Skeletal muscle cell (primary cell): ENCODE data around the gene MSI2.
A peak's percentile ranks its signal among the peaks of the same experiment; 100 is the strongest.

Experiments
- DNase-seq: peaks from one replicate; pipeline ENCODE4 v3.0.0-alpha.2; 2010; ENCODE audit warnings: low read depth
- H3K4me3 ChIP-seq: 2 replicates; pipeline ENCODE4 v1.5.1; 2011; ENCODE audit warnings: low read depth, mild to moderate bottlenecking, control low read depth, low read length, moderate library complexity

MSI2 gene

DNA sequence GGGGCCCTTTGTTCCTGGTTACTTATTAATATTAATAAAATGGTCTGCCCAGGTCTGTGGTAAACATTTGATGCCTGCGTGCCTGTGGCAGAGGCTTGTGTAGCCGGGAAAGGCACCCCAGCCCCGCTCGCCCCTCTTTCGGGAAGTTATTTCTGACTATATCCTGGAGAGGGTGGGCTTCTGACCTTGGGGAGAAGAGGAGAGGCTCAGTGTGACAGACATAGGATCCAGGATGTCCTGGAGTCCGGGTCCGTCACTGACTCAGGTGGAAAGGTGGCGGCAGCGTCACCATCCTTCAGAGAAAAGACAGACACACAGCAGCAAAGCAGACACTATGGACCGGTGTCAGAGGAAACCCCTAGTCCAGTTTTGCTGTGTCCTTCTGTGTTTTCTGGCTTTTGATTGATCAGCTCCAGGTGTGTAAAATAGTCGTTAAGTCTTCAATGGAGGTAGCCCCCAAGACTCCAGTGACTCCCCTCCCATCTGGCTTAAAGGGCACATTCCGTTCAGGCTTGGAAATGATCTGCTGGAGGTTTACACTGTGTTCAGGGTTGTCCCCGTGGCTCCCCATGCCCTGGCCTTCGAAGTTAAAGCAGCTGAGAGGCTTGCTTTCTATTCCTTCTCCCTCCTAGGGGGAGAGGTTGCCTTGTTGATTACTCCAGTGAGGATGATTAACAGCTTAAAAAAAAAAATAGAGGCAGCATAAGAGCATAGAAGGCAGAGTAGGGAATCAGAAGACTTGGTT, 407.2 kb downstream of the MSI2 start:
- H3K4me3 ChIP-seq = no peak overlapping the region
- DNase-seq = no peak

DNA sequence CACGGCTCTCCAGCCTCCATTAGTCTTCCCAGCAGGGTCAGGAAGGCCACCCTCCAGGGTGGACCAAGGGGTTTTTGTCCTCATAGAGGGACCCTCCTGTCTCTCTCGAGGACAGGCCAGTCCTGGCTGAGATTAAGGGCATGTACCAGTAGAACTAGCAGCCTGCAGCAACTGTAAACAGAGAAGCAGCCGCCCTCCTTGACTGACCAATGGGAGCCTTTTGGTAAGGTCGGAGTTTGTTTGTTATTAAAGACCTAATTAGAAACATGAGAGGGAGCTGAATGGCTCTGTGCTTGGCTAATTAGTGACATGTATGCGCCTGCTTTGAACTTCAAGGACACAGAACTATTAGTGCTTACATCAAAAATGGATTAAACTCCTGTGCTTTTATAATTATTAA, 408.8 kb downstream of the MSI2 start:
- no peak overlapping the region for H3K4me3 ChIP-seq
- no peak for DNase-seq

DNA sequence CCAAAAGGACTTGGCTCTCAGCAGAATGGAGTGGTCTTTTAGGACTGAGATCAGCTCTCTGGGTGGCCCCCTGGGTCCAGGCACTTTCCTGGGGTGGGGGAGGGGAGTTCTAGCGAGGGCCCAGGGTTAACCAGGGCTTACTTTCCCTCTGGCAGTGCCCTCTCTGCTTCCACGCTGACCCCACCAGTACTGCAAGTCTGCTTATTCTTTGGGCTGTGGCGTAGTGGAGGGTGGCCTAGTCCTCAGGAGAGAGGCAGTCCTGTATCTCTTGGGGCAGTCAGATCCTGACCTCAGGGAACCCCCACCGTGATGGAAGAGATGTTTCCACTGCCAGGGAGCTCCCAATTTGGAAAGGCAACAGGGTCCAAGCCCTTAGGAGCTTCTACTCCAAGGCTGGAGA, 409.4 kb downstream of the MSI2 start:
- no peak overlapping the region for H3K4me3 ChIP-seq
- no peak for DNase-seq

DNA sequence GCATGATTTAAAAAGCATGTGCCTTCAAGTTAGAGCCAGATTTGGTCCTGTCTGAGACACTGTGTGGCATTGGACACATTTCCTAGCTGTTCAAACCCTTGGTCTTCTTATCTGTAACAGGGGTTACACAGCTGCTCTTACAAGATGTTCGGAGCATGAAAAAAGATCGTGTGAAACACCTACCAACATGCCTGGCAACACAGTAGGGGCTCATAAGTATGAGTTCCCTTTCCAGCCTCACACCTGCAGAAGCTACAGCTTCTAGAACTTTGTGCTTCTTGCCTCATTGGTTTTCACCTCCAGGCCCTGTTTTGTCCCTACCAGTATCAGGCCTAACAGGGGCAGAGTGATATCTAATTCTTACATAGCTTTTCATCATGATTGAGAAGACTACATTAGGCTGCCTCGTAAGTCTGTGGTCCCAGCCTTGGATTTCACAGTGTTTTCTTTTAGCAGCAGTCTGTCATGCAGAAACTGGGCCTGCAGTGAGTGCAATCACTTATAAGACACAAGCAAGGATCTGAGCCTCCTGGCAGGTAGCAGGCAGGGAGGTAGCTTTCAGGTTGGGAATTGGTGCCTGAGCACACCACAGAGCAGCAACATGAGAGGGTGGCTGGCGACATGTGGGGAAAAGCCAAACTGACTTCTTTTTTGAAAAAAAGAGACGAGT, 410.0 kb downstream of the MSI2 start:
- DNase-seq = no peak
- H3K4me3 ChIP-seq = no peak overlapping the region

DNA sequence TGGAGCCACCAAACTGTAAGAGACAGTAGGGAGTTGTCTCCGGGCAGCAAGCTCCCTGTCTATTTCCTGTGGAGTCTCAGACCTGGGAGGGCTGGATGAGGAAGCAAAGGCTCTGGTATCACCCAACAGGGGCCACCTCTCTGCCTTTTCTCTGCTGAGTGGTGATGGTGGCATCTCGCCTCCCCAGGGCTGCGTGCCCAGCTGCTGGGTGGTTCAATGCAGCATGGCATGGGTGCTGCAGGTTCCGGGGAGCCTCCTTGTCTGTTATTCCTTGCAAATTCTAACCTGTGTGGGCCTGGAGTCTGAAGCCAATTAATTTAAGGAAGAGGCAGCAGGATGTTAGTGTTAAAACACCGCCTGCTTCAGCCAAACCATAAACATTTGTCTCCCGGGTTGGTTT, 410.6 kb downstream of the MSI2 start:
- DNase-seq = no peak
- no peak overlapping the region for H3K4me3 ChIP-seq

DNA sequence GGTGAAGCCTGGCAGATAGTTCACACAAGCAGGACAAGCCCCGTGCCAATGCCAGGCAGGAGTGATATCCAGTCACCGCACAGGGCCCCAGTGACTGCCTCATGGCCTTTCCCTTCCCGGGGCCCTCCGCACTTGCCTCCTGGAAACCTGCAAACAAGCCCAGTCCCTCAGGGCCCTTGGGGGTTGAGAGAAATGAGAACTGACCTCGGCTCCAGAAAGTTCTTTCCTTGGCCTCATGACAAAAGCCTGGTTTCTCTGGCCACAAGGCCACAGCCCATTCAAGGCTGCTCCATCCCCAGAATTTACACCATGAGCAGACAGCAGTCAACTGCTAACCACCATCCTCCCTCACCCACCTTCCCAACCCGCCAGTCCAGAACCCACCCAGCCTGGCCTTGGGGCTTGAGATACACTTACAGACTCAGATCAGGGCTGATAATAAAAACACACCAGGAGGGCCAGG, 411.2 kb downstream of the MSI2 start:
- H3K4me3 ChIP-seq = no peak overlapping the region
- no peak for DNase-seq

DNA sequence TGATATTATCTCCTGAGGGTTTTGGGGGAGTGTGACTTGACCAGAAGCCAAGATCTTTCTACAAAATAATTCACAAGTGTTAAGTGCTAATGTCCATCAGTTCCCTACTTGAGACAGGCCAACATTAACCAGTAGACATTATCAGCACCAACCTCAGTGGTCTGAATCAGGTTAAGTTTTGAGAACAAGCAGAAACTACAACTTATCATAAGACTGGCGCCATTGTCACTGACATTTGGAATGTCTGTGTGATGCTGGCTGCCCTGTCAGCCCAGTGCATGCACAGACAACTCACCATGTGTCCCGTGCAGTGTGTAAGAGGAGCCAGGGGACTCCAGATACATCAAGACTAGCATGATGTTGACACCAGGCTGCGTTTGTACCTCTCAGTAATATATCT, 412.0 kb downstream of the MSI2 start:
- H3K4me3 ChIP-seq = no peak overlapping the region
- DNase-seq = no peak

DNA sequence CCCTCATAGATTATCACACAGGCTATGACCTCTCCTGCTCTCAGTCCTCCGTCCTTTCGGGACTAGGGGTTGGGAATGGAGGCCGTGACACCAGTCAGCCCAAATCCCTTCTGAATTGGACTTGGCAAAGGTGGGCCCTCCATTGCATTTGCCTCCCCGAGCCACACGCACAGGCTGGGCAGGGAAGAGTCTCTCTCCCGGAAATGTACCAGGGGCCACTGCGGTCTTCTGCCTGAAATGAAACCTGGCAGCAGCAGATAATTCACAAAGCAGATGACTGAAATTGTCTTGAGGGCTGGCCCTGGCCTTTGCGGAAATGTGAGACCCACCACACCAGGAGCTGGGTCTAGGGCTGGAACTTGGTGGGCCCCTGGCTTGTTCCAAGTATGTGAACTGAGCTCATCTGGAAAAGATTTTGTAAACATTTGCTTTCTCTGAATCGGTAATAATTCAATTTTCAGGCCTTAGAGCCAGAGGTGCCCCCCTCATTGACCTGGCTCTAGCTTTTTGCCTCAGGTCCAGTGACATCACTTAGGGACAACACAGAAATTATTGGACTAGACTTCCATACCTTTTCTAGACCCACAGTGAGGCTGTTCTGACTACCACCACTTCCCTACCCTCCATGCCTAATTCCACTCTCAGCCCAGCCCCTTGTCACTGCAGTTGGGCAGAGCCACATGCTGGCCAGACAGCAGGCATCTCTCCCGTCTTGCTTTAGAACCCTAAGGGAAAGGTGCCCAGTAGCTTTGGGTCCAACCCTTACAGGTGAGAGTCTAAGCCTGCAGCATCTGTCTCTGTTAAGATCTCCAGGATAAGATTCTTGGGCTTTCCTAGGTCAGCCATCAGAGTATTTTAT, 413.6 kb downstream of the MSI2 start:
- H3K4me3 ChIP-seq = no peak overlapping the region
- no peak for DNase-seq

DNA sequence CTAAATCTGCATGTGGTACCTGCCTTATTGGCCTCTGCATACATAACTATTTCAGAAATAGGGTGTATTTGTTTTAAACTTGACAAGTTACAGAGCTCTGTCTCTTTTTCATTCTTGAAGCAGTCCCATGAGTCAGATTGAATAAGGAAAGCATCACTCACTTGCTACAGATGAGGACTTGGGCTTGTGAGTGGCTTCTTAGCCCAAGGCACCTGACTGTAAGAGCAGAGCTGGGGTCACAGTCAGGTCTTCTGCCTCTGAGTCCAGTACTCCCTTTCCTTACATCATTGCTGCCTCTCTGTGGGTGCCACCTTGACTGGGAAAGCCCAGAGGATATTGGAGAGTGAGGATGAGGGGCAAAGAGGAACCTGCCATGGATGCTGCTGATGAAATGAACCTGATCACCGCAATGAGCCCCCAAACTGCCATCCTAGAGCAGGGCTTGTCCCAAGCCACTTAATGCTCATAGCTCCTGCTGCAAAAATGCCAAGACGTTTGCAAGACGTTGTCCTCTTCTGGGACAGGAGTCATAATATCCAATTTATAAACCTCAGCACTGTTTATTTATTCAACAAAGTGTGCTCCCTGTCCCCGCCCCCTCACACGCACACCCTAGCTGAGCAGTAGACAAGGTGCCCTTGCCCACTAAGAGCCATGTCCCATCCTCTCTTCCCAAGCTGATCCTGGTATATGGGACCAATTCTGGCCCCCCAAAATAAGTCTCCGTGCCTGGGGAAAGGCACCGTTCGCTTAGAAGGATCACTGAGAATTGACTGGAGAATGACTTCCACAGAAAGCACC, 414.6 kb downstream of the MSI2 start:
- no peak for DNase-seq
- no peak overlapping the region for H3K4me3 ChIP-seq

DNA sequence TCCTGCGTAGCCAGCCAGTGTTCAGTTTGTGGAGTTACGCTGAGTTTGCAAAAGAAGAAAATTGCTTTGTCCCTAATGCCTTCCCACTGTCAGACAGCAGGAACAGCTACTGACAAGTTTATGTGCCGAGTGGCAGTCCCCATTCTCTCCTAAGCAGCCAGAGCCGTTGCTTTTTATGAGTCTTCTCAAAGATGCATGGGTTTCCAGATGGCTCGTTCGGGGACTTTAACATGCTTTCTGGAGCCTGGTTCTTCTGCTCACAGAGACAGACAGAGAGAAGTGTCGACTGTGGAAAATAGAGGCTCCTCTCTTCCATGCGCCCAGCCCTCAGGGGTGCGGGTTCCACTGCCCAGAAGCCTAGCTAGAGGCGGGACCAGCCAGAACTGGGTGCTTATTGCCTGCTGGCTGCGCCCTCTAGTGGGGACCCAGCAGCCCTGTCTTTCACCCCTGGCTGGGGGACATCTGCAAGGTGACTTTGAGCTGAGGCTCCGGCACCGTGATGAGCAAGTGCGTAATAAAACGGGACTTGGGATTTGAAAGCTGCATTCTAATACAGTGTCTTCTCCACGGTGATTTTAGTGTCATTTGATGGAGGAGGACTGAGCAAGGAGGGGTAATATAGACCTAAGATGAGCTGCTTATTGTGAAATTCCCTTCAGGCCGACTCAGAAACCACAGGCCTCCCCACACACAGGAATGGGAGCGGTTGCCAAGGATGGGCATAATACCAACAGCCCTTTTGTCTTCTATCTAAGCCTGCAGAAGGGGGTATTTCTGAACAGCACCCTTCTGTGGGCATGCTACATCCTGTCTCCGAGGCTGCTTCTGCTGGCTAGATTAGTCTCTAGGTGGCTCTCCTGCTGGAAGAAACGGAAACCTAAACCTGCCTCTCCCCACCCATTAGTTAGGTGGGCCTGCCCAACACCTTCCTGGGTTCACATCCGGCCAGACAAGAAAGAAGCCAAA, 415.6 kb downstream of the MSI2 start:
- DNase-seq = peak; percentile 36
- no peak overlapping the region for H3K4me3 ChIP-seq

DNA sequence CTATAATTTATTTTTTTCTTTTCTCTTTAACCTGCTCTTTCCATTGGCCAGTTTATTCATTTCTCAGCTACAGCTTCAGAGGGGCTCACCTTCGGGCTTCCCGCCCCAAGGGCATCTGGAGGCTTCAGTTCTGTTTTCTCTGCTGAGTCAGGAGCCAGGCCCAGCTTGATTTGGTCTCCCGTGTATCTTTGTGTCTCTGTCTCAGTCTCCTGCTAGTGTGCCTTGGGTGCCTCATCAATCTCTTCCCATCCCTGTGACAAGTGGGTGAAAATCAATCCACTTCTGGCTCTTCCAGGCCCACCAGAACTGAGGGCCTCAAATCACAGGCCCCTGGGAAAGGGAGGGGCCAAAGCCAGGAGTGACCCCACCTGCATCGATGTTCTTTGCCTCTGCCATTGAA, 416.6 kb downstream of the MSI2 start:
- DNase-seq = no peak
- H3K4me3 ChIP-seq = no peak overlapping the region

DNA sequence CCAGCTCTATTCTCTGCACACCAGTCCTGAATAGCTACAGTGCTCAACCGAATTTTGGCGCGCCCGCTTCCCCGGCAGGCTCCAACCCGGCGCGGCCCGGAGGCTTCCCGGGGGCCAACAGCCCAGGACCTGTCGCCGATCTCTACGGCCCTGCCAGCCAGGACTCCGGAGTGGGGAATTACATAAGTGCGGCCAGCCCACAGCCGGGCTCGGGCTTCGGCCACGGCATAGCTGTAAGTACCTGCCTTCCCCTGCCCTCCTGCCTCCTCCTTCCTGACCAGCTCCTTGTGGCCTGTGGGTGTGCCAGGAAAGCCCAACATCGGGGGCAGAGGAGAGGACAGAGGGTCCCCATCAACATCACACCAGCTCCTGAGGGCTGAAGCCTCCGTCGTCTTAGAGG, 418.6 kb downstream of the MSI2 start:
- no peak overlapping the region for H3K4me3 ChIP-seq
- no peak for DNase-seq

DNA sequence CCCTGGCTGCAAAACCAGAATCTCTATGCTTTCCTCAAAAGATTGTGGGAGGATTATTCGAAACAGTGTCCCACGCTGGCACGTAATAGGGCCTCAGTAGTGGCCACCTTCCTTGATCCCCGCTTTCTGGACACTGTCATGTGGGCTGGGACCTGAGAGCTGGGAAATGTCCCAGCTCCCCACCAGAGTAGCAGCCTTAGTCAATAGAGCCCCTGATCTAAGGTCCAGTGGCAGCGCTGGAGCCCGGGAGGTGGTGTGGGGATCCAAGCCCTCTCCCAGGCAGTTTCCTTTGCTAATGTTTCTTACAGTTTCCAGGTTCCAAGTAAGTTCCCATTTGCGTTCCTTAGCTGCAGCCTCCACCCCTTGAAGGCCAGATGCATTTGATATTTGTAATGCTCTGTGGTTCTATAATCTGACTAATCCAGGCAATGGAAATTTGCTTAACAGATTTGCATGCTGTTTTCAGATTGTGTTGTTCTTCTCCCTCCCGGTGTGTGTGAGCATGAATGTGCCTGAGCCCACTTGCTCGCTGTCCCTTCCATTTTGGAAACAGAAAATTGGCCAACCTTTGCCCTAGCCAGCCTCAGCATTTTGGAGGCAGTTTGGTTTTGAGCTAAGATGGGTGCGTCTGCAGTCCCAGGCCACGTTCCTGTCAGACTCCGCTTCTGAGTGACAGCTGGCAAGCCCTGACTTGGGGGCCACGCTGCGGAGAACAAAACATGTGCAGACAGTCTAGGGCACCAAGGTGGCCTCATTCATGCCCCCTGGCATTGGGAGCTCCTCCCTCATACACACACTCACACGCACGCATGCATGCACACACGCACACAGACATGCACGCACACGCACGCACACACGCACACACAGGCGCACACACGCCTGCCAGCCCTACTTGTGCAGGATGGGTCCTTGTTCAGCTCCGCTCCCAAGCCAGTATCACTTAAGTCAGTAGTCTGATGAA, 419.4 kb downstream of the MSI2 start:
- H3K4me3 ChIP-seq = no peak overlapping the region
- DNase-seq = no peak

DNA sequence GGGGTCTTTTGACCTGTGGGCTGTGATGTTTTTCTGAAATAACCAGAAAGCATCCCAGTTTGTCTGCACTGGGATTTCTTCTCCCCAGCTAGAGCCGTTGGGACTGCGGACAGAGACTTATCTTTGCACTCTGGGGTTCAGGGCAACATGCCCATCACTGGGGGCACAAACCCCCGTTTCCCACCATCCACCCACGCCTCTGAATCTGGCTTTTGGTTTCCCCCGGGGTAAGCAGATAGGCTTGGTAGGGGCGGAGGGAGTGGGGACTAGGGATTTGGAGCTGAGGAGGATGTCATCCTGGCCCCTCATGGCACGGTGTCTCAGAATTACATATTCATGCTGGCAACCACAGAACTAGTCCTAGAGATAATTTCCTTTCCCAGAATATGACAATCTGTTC, 420.2 kb downstream of the MSI2 start:
- DNase-seq = no peak
- H3K4me3 ChIP-seq = no peak overlapping the region

DNA sequence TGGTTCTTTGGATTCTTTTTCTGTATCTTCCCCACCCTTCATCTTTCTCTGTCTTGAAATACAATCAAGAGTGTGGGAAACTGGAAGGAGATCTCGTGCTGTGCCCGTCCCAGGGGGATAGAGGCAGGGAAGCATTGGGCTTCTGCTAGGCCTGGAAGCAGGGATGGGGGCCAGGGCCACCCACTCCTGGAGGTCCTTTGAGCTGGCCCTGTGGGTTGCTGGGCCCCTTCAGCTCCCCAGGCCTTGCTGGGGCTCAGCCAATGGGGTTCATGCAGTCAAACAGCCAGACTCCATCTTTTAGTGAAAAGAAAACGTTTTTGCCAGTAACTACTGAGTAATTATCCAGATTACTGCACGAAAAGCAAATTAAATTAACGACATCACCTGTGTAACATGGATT, 421.0 kb downstream of the MSI2 start:
- no peak overlapping the region for H3K4me3 ChIP-seq
- DNase-seq = no peak

DNA sequence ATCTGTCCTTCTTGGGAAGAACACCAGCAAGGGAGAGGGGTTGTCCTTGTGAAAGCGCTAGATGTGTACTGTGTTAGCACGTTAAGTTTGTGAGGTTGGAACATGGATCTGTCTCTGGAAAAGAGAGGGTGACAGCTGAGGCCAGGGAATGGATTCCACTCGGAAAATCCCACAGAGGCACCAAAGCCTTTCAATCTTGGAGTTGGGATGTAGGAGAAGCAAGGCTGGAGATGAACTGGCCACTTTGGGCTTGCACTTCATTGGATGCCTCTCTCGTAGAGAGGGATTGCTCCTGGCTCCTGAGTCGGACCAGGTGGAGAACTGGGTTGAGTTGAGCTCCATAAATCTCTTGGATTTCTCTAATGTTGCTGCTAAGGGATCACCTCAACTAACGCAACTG, 421.5 kb downstream of the MSI2 start:
- no peak for DNase-seq
- no peak overlapping the region for H3K4me3 ChIP-seq

DNA sequence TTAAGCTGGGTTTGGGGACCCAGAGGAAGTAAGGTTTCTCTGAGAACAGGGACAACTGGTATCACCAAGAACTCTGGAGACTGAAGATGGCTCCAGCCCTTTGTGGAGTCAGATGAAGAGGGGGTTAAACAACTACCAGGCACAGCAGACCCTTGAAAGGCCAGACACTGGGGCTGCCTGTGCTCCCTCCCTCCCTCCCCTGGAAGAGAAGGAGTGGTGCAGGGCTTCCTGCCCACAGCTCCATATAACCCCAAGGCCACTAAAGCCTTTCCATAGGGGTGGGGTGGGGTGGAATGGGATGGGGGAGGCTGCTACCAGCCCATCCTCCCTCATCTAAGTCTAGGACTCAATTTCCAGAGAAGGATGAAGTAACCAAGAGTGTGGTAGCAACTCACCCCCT, 422.1 kb downstream of the MSI2 start:
- no peak overlapping the region for H3K4me3 ChIP-seq
- no peak for DNase-seq
